HEK293T (cell line): ENCODE measurements around the gene CHRNE.

Experiments
- ARNT ChIP-seq: fragments of 450-650 bp; IDR thresholded peaks from 2 replicates; pipeline ENCODE4 v1.6.1; 2017; ENCODE audit warnings: mild to moderate bottlenecking
- BHLHE40 ChIP-seq: fragments of 450-650 bp; IDR thresholded peaks from 2 replicates; pipeline ENCODE4 v1.6.1; 2016; ENCODE audit warnings: mild to moderate bottlenecking, moderate library complexity, borderline replicate concordance
- ELF4 ChIP-seq: fragments of 450-650 bp; IDR thresholded peaks from 2 replicates; pipeline ENCODE4 v1.6.1; 2017; ENCODE audit warnings: antibody characterized with exemption
- FOXA1 ChIP-seq: fragments of 450-650 bp; IDR thresholded peaks from 2 replicates; pipeline ENCODE4 v1.6.1; 2016; ENCODE audit warnings: mild to moderate bottlenecking
- FOXK2 ChIP-seq: fragments of 450-650 bp; IDR thresholded peaks from 2 replicates; pipeline ENCODE4 v1.6.1; 2016; ENCODE audit warnings: mild to moderate bottlenecking
- FOXM1 ChIP-seq: fragments of 450-650 bp; IDR thresholded peaks from 2 replicates; pipeline ENCODE4 v1.6.1; 2017; ENCODE audit warnings: mild to moderate bottlenecking, borderline replicate concordance
- HDGF ChIP-seq: fragments of 450-650 bp; IDR thresholded peaks from 2 replicates; pipeline ENCODE4 v1.6.1; 2017; ENCODE audit warnings: antibody characterized with exemption, borderline replicate concordance
- L3MBTL2 ChIP-seq: fragments of 450-650 bp; conservative IDR thresholded peaks from 2 replicates; pipeline ENCODE4 v1.6.1; 2016; ENCODE audit warnings: mild to moderate bottlenecking
- LEF1 ChIP-seq: fragments of 450-650 bp; IDR thresholded peaks from 2 replicates; pipeline ENCODE4 v1.6.1; 2017; ENCODE audit warnings: mild to moderate bottlenecking, borderline replicate concordance
- PKNOX1 ChIP-seq: fragments of 450-650 bp; IDR thresholded peaks from 2 replicates; pipeline ENCODE4 v1.6.1; 2016
- SP1 ChIP-seq: fragments of 450-650 bp; IDR thresholded peaks from 2 replicates; pipeline ENCODE4 v1.6.1; 2017
- SUZ12 ChIP-seq: fragments of 450-650 bp; IDR thresholded peaks from 2 replicates; pipeline ENCODE4 v1.6.1; 2016; ENCODE audit warnings: mild to moderate bottlenecking
- TARDBP ChIP-seq: fragments of 450-650 bp; IDR thresholded peaks from 2 replicates; pipeline ENCODE4 v1.6.1; 2016
- ZNF384 ChIP-seq: fragments of 450-650 bp; IDR thresholded peaks from 2 replicates; pipeline ENCODE4 v1.6.1; 2016

DNA sequence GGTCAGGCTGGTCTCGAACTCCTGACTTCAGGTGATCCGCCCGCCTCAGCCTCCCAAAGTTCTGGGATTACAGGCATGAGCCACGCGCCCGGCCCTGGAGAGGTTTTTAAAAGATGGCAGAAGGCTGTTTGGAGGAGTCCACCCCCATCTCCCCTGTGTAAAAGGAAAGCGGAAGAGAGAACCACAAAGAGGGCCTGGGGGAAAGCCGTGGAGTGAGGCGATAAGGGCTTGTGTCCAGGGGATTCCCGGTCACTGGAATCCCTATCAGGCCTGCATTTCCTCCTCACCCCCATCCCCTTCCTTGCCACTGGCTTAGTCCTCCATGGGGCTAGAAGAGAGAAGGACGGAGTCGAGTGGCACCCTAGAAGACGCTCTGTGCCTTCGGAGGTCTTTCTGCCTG is 29.1 kb upstream of the CHRNE start, which contains the start of gene GP1BA:
- no peak for TF ChIP-seq FOXM1
- no peak for TF ChIP-seq ELF4
- no peak for TF ChIP-seq SP1
- no peak for TF ChIP-seq L3MBTL2
- TF ChIP-seq FOXK2: no peak
- TF ChIP-seq PKNOX1: no peak
- TF ChIP-seq FOXA1: no peak
- no peak for TF ChIP-seq ARNT
- no peak for TF ChIP-seq ZNF384
- no peak for TF ChIP-seq SUZ12
- TF ChIP-seq HDGF: no peak
- no peak for TF ChIP-seq TARDBP
- no peak for TF ChIP-seq BHLHE40
- TF ChIP-seq LEF1: no peak
